DND-41 (cell line): ENCODE results near the gene SERPINA12.

Source experiments
- EZH2 ChIP-seq: IDR thresholded peaks from 3 replicates; pipeline ENCODE4 v1.6.1; 2012; ENCODE audit warnings: borderline replicate concordance, low read depth, mild to moderate bottlenecking, moderate library complexity, low read length, inconsistent platforms; ENCODE audit not compliant: severe bottlenecking
- TF ChIP-seq, protein P1 (sequence below): IDR thresholded peaks from 2 replicates; pipeline ENCODE4 v1.5.1; 2012; ENCODE audit warnings: borderline replicate concordance, low read length, moderate library complexity, mild to moderate bottlenecking; ENCODE audit not compliant: poor library complexity, severe bottlenecking; ENCODE audit errors: extremely low read depth

DNA sequence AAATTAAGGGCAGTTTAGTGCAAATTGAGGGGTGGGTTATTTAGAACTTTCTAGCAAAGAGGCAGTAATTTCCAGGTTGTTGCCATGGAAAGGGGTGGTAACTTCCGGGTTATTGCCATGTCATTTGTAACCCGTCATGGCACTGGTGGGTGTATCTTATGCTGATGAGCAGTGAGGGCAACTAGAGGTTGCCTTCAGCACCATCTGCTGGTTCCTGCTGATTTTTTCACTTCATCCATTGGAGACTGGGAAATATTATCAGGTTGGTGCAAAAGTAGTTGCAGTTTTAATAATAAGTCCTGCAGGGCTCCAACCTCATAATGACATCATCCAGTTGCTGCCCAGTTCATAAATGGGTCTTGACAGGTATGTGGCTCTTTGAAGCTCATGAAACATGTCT, 27.6 kb upstream of the SERPINA12 start:
- TF ChIP-seq, protein P1, sequence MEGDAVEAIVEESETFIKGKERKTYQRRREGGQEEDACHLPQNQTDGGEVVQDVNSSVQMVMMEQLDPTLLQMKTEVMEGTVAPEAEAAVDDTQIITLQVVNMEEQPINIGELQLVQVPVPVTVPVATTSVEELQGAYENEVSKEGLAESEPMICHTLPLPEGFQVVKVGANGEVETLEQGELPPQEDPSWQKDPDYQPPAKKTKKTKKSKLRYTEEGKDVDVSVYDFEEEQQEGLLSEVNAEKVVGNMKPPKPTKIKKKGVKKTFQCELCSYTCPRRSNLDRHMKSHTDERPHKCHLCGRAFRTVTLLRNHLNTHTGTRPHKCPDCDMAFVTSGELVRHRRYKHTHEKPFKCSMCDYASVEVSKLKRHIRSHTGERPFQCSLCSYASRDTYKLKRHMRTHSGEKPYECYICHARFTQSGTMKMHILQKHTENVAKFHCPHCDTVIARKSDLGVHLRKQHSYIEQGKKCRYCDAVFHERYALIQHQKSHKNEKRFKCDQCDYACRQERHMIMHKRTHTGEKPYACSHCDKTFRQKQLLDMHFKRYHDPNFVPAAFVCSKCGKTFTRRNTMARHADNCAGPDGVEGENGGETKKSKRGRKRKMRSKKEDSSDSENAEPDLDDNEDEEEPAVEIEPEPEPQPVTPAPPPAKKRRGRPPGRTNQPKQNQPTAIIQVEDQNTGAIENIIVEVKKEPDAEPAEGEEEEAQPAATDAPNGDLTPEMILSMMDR = peak; percentile 5
- no peak for TF ChIP-seq EZH2
